Adrenal gland (tissue), 12 donors: Measurements from ENCODE around the gene ADGRG4. TPM values are rescaled to one million over a fixed set of nuclear protein-coding genes. Genes with fewer than 3 reads are reported as not detected.

ENCODE experiments used
- DNase-seq, 7 donors: peaks; one replicate each; pipeline ENCODE4 v3.0.0-alpha.2; 2019 to 2020
- H3K27ac ChIP-seq, 5 donors: fragments of 200-600 bp; sonication (generic) in 4 of 5; 1 replicate in 3 of 5; 2 replicates in 2 of 5; pipeline versions ENCODE4 v1.5.1 to v1.8.0; 2016 to 2020; ENCODE audit warnings: mild to moderate bottlenecking in 1 of 5
- H3K27me3 ChIP-seq: fragments of 200-600 bp; 2 replicates; pipeline ENCODE4 v1.8.0; 2021
- H3K36me3 ChIP-seq, 2 donors: fragments of 200-600 bp; replicated peaks in 1 of 2; 1 replicate in 1 of 2; 2 replicates in 1 of 2; pipeline versions ENCODE4 v1.5.1 to v1.8.0; 2018 to 2022
- H3K4me1 ChIP-seq, 2 donors: fragments of 200-600 bp; replicated peaks in 1 of 2; 1 replicate in 1 of 2; 2 replicates in 1 of 2; pipeline versions ENCODE4 v1.5.1 to v1.8.0; 2018 to 2021
- H3K4me3 ChIP-seq, 4 donors: fragments of 200-600 bp; sonication (generic) in 3 of 4; one replicate each; pipeline ENCODE4 v1.5.1; 2016 to 2018
- H3K9me3 ChIP-seq, 3 donors: fragments of 200-600 bp; sonication (generic) in 1 of 3; replicated peaks in 1 of 3; 1 replicate in 2 of 3; 2 replicates in 1 of 3; pipeline versions ENCODE4 v1.5.1 to v1.8.0; 2016 to 2021
- POLR2A ChIP-seq, 2 donors: fragments of 450-650 bp; IDR thresholded peaks; one replicate each; pipeline ENCODE4 v1.6.1; 2017; ENCODE audit warnings: antibody characterized with exemption in 2 of 2, mild to moderate bottlenecking in 2 of 2, moderate library complexity in 1 of 2
- WGBS, 4 donors: extraction: QIAGEN DNeasy Blood & Tissue Kit in 2 of 4; methylation state at CpG; one replicate each; pipeline versions ENCODE4 v1.1.5 to v1.1.7; 2013 to 2017; 5-methylcytosine and 5-hydroxymethylcytosine counted together
- intact Hi-C, 2 donors: fragments of 100-400 bp; cut with DNase I; formaldehyde crosslinking; loops; one replicate each; pipeline versions ENCODE4 v1.14.1 to v1.15.0; 2022 to 2023
- polyA plus RNA-seq, 3 donors: library from polyadenylated mRNA; stranded (reverse); fragments of 200-250 nt in 2 of 3; fragments of 350-450 nt in 1 of 3; fragmentation: Illumina TruSeq in 1 of 3; extraction: RNeasy Lipid Tissue Mini Kit (QIAGEN cat#74804) in 1 of 3; gene quantifications; one replicate each; pipeline ENCODE4 v1.2.3, GENCODE V29; 2013 to 2014
- total RNA-seq, 9 donors: library from RNA; depleted of rRNA in 4 of 9; stranded (reverse); fragments of >200 nt in 4 of 9; fragments of 120-200 nt in 1 of 9; fragmentation: NEBNext Ultra II Directional in 1 of 9; extraction: Animal tissue kit (Norgen Biotek cat#: 25700) in 1 of 9; gene quantifications; one replicate each; pipeline versions ENCODE4 v1.1.0 to v1.2.4, GENCODE V29; 2013 to 2023
- TF ChIP-seq, protein P1 (sequence below), 6 experiments: fragments of 450-650 bp in 4 of 6; fragments of 200-600 bp in 2 of 6; sonication (generic) in 1 of 6; IDR thresholded peaks; 1 replicate in 5 of 6; 2 replicates in 1 of 6; pipeline versions ENCODE4 v1.5.1 to v1.8.0; 2016 to 2021; ENCODE audit warnings: antibody characterized with exemption in 6 of 6, mild to moderate bottlenecking in 2 of 6, moderate library complexity in 1 of 6
- donor health status: healthy with polysubstance abuse.
- donor health status: Bipolar disorder and iron deficiency.
- donor health status: DM: yes; HTN: yes; CAD: no.
- donor health status: DM: no; HTN: no; CAD: no.
- donor health status: DM: no; HTN: no; CAD: no.
- donor health status: DM: yes; HTN: yes; CAD: no.

The ADGRG4 gene
- total and polyA plus RNA-seq, 12 donors: under 0.01 to 0.11 (median 0.01) TPM; not detected in 4

DNA sequence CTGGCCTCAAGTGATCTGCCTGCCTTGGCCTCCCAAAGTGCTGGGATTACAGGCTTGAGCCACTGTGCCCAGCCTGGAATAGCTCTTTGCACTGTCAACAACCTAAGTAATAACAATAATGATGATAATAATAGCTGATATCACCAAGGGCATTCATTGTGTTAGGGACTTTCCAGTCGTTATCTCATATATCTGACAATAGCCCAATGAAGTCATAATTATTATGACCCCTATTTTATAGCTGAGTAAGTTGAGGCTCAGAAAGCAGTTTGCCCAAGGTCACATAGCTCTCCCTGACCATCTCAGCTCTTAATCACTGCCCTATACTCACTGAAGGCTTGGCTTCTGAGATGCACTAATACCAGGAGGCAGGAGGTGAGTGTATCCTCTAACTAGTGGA, 30.8 kb upstream of the ADGRG4 start:
- intact Hi-C loops: no loop called here

GRCh38 chrX:136271300-136271699, 29.5 kb upstream of the ADGRG4 start:
- H3K36me3 ChIP-seq: no peaks in the 10 kb centered on the region
- no peak for DNase-seq
- no peaks in the 10 kb centered on the region for H3K9me3 ChIP-seq
- TF ChIP-seq POLR2A (IDR thresholded peaks at IDR 0.05): no peak
- TF ChIP-seq, protein P1, sequence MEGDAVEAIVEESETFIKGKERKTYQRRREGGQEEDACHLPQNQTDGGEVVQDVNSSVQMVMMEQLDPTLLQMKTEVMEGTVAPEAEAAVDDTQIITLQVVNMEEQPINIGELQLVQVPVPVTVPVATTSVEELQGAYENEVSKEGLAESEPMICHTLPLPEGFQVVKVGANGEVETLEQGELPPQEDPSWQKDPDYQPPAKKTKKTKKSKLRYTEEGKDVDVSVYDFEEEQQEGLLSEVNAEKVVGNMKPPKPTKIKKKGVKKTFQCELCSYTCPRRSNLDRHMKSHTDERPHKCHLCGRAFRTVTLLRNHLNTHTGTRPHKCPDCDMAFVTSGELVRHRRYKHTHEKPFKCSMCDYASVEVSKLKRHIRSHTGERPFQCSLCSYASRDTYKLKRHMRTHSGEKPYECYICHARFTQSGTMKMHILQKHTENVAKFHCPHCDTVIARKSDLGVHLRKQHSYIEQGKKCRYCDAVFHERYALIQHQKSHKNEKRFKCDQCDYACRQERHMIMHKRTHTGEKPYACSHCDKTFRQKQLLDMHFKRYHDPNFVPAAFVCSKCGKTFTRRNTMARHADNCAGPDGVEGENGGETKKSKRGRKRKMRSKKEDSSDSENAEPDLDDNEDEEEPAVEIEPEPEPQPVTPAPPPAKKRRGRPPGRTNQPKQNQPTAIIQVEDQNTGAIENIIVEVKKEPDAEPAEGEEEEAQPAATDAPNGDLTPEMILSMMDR (IDR thresholded peaks at IDR 0.05): no peak
- 61 to 88% (median 67%) methylated on average over 1 of the region's 1 CpG for WGBS, 4 donors
- H3K27me3 ChIP-seq: no peaks in the 10 kb centered on the region
- no peak overlapping the region for H3K27ac ChIP-seq
- intact Hi-C loops: no loop called here
- no peaks in the 10 kb centered on the region for H3K4me1 ChIP-seq
- no peak overlapping the region for H3K4me3 ChIP-seq

More for the DNA sequence above, 30.8 kb upstream of the ADGRG4 start:
- Histone ChIP-seq H3K9me3 (no peaks in the 10 kb centered on the region), H3K36me3 (no peaks in the 10 kb centered on the region), H3K4me3 (no peak overlapping the region), H3K27ac (no peak overlapping the region), H3K27me3 (peaks cover 4% of the 10 kb centered on the region), H3K4me1 (no peaks in the 10 kb centered on the region)
- DNase-seq: no peak
- WGBS, 4 donors: 14 to 100% (median 70%) methylated on average over 1 of the region's 1 CpG
- no peak for TF ChIP-seq POLR2A (IDR thresholded peaks at IDR 0.05)
- TF ChIP-seq, protein P1 (IDR thresholded peaks at IDR 0.05): no peak

- Histone ChIP-seq H3K9me3 (no peaks in the 10 kb centered on the region), H3K4me3 (no peak overlapping the region), H3K4me1 (no peaks in the 10 kb centered on the region), H3K27me3 (no peaks in the 10 kb centered on the region), H3K27ac (no peak overlapping the region), H3K36me3 (no peaks in the 10 kb centered on the region)
- TF ChIP-seq POLR2A (IDR thresholded peaks at IDR 0.05): no peak
- TF ChIP-seq, protein P1 (IDR thresholded peaks at IDR 0.05): no peak
- no peak for DNase-seq
- intact Hi-C loops: no loop called here
- 13 to 42% (median 29%) methylated on average over 1 of the region's 1 CpG; no CpG with 5 or more reads in 1 of the 4 donors for WGBS, 4 donors
Observed at GRCh38 chrX:136272325-136272724, 28.4 kb upstream of the ADGRG4 start.

- Histone ChIP-seq H3K27me3 (peaks cover 4% of the 10 kb centered on the region), H3K9me3 (no peaks in the 10 kb centered on the region), H3K4me1 (no peaks in the 10 kb centered on the region), H3K27ac (no peak overlapping the region), H3K4me3 (no peak overlapping the region), H3K36me3 (no peaks in the 10 kb centered on the region)
- intact Hi-C loops: no loop called here
- no peak for DNase-seq
- TF ChIP-seq, protein P1 (IDR thresholded peaks at IDR 0.05): no peak
- TF ChIP-seq POLR2A (IDR thresholded peaks at IDR 0.05): no peak
- WGBS, 4 donors: 81 to 100% (median 87%) methylated on average over 1 of the region's 1 CpG
Observed at GRCh38 chrX:136273986-136274385, 26.8 kb upstream of the ADGRG4 start.
